Mucosa of stomach (tissue), 1 donor: ENCODE results near the gene TLE2.
"Not testable (repeated sequence)": the region's sequence is repeated elsewhere in the genome, so short reads cannot be mapped to it uniquely, and the experiment has no call there.

Source experiments
- H3K27me3 ChIP-seq: one replicate; pipeline ENCODE4 v1.7.0; 2013; ENCODE audit warnings: mild to moderate bottlenecking, low read length; ENCODE audit not compliant: control insufficient read depth, insufficient read depth
- H3K36me3 ChIP-seq: one replicate; pipeline ENCODE4 v1.7.0; 2013; ENCODE audit warnings: low read length; ENCODE audit not compliant: control insufficient read depth, insufficient read depth
- H3K4me1 ChIP-seq: one replicate; pipeline ENCODE4 v1.7.0; 2013; ENCODE audit warnings: mild to moderate bottlenecking, low read length; ENCODE audit not compliant: control insufficient read depth, insufficient read depth
- H3K4me3 ChIP-seq: one replicate; pipeline ENCODE4 v1.7.0; 2013; ENCODE audit warnings: low read length
- H3K9ac ChIP-seq: one replicate; pipeline ENCODE4 v1.7.0; 2013; ENCODE audit warnings: mild to moderate bottlenecking, low read length, moderate library complexity
- H3K9me3 ChIP-seq: one replicate; pipeline ENCODE4 v1.7.0; 2013; ENCODE audit warnings: mild to moderate bottlenecking, low read length, moderate library complexity; ENCODE audit not compliant: control insufficient read depth
- donor health status: Pancreatic carcinoma.

The TLE2 gene

GRCh38 chr19:2970201-2970835 lies 58.8 kb downstream of the TLE2 start:
- peaks cover 8% of the 10 kb centered on the region for H3K4me1 ChIP-seq
- no peaks in the 10 kb centered on the region for H3K36me3 ChIP-seq

DNA sequence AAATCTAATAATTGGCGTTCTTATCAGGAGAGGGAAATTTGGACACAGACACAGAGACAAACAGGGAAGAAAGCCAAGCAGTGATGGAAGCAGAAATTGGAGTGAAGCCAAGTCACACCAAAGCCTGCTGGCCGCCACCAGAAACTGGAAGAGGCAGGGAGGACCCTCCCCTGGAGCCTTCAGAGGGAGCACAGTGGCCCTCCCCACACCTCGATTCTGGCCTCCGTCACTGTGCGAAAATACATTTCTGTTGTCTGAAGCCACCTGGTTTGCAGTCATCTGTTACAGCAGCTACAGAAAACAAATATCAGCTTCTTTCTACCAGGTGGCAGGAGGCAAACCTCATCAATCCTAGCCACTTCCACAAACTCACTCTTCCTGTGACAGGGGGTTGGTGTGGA lies 60.0 kb downstream of the TLE2 start:
- Histone ChIP-seq H3K9me3 (no peaks in the 10 kb centered on the region), H3K9ac (peak overlapping the region; percentile 27), H3K4me1 (peaks cover 8% of the 10 kb centered on the region), H3K4me3 (no peak overlapping the region), H3K36me3 (no peaks in the 10 kb centered on the region), H3K27me3 (no peaks in the 10 kb centered on the region)

More at GRCh38 chr19:2970201-2970835, 58.8 kb downstream of the TLE2 start:
- Histone ChIP-seq H3K9ac (no peak overlapping the region), H3K9me3 (no peaks in the 10 kb centered on the region), H3K27me3 (no peaks in the 10 kb centered on the region), H3K4me3 (no peak overlapping the region)

DNA sequence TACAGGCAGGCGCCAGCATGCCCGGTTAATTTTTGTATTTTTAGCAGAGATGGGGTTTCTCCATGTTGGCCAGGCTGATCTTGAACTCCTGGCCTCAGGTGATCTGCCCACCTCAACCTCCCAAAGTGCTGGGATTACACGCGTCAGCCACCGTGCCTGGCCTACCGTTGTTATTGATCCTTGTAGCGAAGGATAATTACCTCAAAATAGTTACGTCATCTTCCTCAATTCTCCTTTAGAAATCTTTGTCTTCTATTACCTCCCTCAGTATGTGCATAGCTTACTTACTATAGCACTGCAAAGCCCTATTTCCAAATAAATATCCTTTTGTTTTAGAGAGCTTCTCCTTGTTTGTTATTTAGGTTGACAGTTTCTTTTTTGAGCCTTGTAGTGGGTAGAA lies 61.1 kb downstream of the TLE2 start:
- H3K27me3 ChIP-seq, result no peaks in the 10 kb centered on the region
- no peak overlapping the region for H3K9ac ChIP-seq
- H3K9me3 ChIP-seq, result no peaks in the 10 kb centered on the region
- H3K4me3 ChIP-seq, result no peak overlapping the region
- H3K36me3 ChIP-seq, result no peaks in the 10 kb centered on the region
- H3K4me1 ChIP-seq, result peaks cover 8% of the 10 kb centered on the region

DNA sequence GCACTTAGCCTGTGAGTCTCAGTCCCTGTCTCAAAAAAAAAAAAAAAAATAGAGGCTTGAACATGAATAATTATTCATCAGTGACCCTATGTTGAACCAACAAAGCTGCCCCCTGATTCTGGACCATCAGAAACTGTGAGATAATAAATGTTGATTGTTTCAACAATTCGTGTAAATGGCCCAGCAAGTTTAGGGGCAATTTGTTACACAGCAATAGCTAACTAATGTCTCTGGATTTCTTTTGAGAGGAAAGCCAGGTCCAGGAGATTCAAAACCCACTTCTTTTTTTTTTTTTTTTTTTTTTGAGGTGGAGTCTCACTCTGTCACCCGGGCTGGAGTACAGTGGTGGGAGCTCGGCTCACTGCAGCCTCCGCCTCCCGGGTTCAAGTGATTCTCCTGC lies 64.2 kb downstream of the TLE2 start:
- H3K4me3 ChIP-seq, result no peak overlapping the region
- no peaks in the 10 kb centered on the region for H3K36me3 ChIP-seq
- no peak overlapping the region for H3K9ac ChIP-seq
- peaks cover 8% of the 10 kb centered on the region for H3K4me1 ChIP-seq
- H3K27me3 ChIP-seq, result no peaks in the 10 kb centered on the region
- no peaks in the 10 kb centered on the region for H3K9me3 ChIP-seq

DNA sequence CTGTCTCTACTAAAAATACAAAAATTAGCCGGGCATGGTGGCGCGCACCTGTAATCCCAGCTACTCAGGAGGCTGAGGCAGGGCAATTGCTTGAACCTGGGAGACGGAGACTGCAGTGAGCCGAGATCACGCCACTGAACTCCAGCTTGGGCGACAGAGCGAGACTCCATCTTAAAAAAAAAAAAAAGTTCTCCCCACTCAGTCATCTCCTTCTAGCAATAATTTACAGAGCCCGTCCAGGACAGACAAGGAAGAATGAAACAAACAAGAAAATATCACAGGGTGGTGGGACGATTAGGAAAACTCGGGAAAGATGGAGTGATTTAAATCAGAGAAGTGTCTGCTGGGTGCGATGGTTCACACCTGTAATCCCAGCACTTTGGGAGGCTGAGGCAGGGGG lies 65.4 kb downstream of the TLE2 start:
- H3K4me1 ChIP-seq, H3K36me3 ChIP-seq, H3K27me3 ChIP-seq, H3K4me3 ChIP-seq, H3K9me3 ChIP-seq, H3K9ac ChIP-seq: not testable (repeated sequence)

DNA sequence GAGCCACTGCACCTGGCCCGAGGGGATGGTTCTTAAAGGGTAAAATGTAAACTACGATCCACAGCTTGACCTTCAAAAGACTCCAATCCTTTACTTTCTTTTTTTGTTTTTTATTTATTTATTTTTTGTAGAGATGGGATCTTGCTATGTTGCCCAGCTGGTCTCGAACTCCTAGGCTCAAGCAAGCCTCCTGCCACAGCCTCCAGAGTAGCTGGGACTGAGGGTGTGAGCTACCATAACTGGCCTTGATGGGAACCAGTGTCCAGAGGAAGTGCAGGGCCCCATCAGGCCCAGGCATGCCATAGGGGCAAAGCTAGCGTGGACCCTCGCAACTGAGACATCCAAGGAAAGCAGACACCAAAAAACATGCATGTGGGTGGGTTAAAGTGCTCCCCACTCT lies 66.0 kb downstream of the TLE2 start:
- no peaks in the 10 kb centered on the region for H3K36me3 ChIP-seq
- H3K4me1 ChIP-seq, result no peaks in the 10 kb centered on the region
- H3K9ac ChIP-seq, result no peak overlapping the region
- no peaks in the 10 kb centered on the region for H3K27me3 ChIP-seq
- no peak overlapping the region for H3K4me3 ChIP-seq
- no peaks in the 10 kb centered on the region for H3K9me3 ChIP-seq

- Histone ChIP-seq H3K9me3 (no peaks in the 10 kb centered on the region), H3K27me3 (no peaks in the 10 kb centered on the region), H3K4me1 (no peaks in the 10 kb centered on the region), H3K9ac (no peak overlapping the region), H3K36me3 (no peaks in the 10 kb centered on the region), H3K4me3 (no peak overlapping the region)
Measured at GRCh38 chr19:2962018-2962670, 66.9 kb downstream of the TLE2 start.

- no peaks in the 10 kb centered on the region for H3K36me3 ChIP-seq
- H3K4me1 ChIP-seq, result no peaks in the 10 kb centered on the region
- H3K9me3 ChIP-seq, result no peaks in the 10 kb centered on the region
- H3K4me3 ChIP-seq, result no peak overlapping the region
- H3K9ac ChIP-seq, result no peak overlapping the region
- no peaks in the 10 kb centered on the region for H3K27me3 ChIP-seq
Measured at GRCh38 chr19:2960120-2960519, 69.0 kb downstream of the TLE2 start.

DNA sequence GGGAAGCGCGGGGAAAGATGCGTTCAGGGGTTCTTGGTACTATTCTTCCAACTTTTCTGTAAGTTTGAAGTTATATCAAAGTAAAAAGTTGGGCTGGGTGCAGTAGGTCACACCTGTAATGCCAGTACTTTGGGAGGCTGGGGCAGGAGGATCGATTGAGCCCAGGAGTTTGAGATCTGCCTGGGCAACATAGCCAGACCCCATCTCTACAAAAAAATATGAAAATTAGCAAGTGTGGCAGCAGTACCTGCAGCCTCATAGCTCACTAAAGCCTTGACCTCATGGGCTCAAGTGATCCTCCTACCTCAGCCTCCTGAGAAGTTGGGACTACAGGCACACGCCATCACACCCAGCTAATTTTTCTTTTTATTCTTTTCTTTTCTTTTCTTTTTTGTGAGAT lies 71.9 kb downstream of the TLE2 start:
- H3K27me3 ChIP-seq, result no peaks in the 10 kb centered on the region
- H3K36me3 ChIP-seq, result no peaks in the 10 kb centered on the region
- H3K9ac ChIP-seq, result no peak overlapping the region
- no peak overlapping the region for H3K4me3 ChIP-seq
- H3K9me3 ChIP-seq, result no peaks in the 10 kb centered on the region
- H3K4me1 ChIP-seq, result peaks cover 5% of the 10 kb centered on the region

GRCh38 chr19:2952953-2953481 lies 76.1 kb downstream of the TLE2 start:
- no peaks in the 10 kb centered on the region for H3K27me3 ChIP-seq
- peaks cover 13% of the 10 kb centered on the region for H3K4me1 ChIP-seq
- peak overlapping the region; percentile 56 for H3K9ac ChIP-seq
- H3K4me3 ChIP-seq, result no peak overlapping the region
- no peaks in the 10 kb centered on the region for H3K36me3 ChIP-seq
- no peaks in the 10 kb centered on the region for H3K9me3 ChIP-seq

DNA sequence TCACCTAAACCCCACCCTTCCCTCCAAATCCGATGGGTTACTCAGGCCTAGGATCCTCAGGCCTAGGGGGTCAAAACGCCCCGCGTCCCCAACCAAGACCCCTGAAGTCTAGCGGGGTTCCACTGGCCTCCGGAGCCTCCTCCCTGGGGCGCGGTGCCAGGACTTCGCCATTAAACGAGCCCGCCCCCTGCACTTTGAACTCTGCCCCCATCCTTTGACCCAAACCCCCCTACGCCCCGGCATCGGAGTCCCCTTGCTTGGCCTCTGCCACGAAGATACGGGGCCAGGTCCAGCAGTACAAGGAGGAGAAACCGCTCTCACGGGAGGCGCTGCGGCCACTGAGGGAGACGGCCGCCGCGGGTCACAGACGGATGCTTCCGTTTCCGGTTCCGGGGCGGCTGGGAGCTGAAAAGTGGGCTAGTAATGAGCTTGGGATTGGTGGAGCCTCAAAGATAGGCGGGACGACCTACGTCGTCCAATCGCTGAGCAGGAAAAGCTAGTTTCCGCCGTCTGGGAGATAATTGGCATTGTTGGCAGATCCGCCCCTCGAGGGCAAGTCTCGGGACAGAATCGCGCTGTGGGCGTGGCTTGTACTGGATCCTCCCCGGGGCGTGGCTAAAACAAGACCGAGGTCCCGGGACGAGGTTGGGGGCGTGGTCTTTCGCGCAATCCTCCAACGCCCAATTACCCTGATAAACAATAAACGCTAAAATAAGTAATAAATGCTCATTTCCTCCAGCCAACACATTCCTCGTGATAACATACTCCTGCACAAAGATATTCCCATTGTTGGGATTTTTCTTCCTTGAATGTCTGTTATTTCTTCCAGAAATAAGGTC lies 78.6 kb downstream of the TLE2 start:
- Histone ChIP-seq H3K4me3 (peak overlapping the region; percentile 99), H3K4me1 (peaks cover 14% of the 10 kb centered on the region), H3K27me3 (no peaks in the 10 kb centered on the region), H3K9me3 (no peaks in the 10 kb centered on the region), H3K9ac (peak overlapping the region; percentile 96), H3K36me3 (no peaks in the 10 kb centered on the region)

DNA sequence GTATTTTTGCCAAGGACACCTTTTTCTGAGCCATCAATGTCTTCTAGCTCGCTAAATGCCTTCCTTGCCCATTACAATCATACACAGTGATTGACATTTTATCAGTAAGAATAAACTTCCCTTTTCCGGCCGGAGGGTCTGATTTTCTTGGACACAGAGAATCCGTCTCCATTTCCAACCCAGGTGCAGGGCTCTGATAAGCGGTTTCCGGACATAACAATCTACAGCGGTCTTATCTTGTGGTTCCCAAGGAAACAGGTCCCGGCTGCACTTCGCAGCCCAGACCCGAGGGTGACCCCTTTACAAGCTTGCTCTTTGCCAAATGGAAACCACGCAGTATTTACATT lies 79.2 kb downstream of the TLE2 start:
- peak overlapping the region; percentile 99 for H3K4me3 ChIP-seq
- no peaks in the 10 kb centered on the region for H3K36me3 ChIP-seq
- H3K9me3 ChIP-seq, result no peaks in the 10 kb centered on the region
- H3K27me3 ChIP-seq, result no peaks in the 10 kb centered on the region
- peak overlapping the region; percentile 96 for H3K9ac ChIP-seq
- peaks cover 17% of the 10 kb centered on the region for H3K4me1 ChIP-seq
